PC-3 (cell line): Measurements from ENCODE around the gene DGKI. TPM values are rescaled to one million over a fixed set of nuclear protein-coding genes. Genes with fewer than 3 reads are reported as not detected.

Source experiments
- ATAC-seq: fragments of 200-7000 bp; cut with Tn5 transposase; 2 replicates; pipeline ENCODE4 v1.9.1; 2020; ENCODE audit warnings: mild to moderate bottlenecking, moderate library complexity
- BruUV-seq: library from RNA; stranded (reverse); fragments of 400-500 nt; replicated peaks from 2 replicates; lab custom pipeline; 2021; lab: Mats Ljungman, UMichigan
- CTCF ChIA-PET: fragments of 300-600 bp; sonication (Branson Sonifier 250); formaldehyde crosslinking; loops from one replicate; lab custom pipeline; 2022; ENCODE audit warnings: antibody characterized with exemption; lab: Charles Lee
- POLR2A ChIA-PET: fragments of 300-600 bp; sonication (Branson Sonifier 250); formaldehyde crosslinking; loops from one replicate; lab custom pipeline; 2022; ENCODE audit warnings: antibody characterized with exemption; ENCODE audit not compliant: unreplicated experiment; lab: Charles Lee
- DNase-seq: peaks from one replicate; pipeline ENCODE4 v3.0.0-alpha.2; 2015
- H2AFZ ChIP-seq: fragments of 300-600 bp; sonication (generic); 2 replicates; pipeline ENCODE4 v1.6.0; 2016; ENCODE audit warnings: antibody characterized with exemption, low read length
- H3F3A ChIP-seq: fragments of 300-600 bp; sonication (generic); one replicate; pipeline ENCODE4 v1.6.0; 2017; ENCODE audit warnings: antibody characterized with exemption, low read length, control low read depth, mild to moderate bottlenecking; ENCODE audit not compliant: unreplicated experiment
- H3K27ac ChIP-seq: fragments of 300-600 bp; sonication (generic); 2 replicates; pipeline ENCODE4 v1.5.1; 2016; ENCODE audit warnings: mild to moderate bottlenecking, low read length
- H3K27me3 ChIP-seq: fragments of 300-600 bp; sonication (generic); 2 replicates; pipeline ENCODE4 v1.6.1; 2016; ENCODE audit warnings: low read length, mixed read lengths
- H3K36me3 ChIP-seq: fragments of 300-600 bp; sonication (generic); 2 replicates; pipeline ENCODE4 v1.6.1; 2016; ENCODE audit warnings: low read depth, mixed run types, low read length, mixed read lengths
- H3K4me1 ChIP-seq: fragments of 300-600 bp; sonication (generic); 2 replicates; pipeline ENCODE4 v1.5.1; 2016; ENCODE audit warnings: low read length; ENCODE audit not compliant: insufficient read depth
- H3K4me2 ChIP-seq: fragments of 300-600 bp; sonication (generic); 2 replicates; pipeline ENCODE4 v1.6.0; 2016; ENCODE audit warnings: low read length
- H3K4me3 ChIP-seq: fragments of 300-600 bp; sonication (generic); 2 replicates; pipeline ENCODE4 v1.5.1; 2016; ENCODE audit warnings: mild to moderate bottlenecking, low read length, mixed read lengths
- H3K79me2 ChIP-seq: fragments of 300-600 bp; sonication (generic); 2 replicates; pipeline ENCODE4 v1.6.1; 2017; ENCODE audit warnings: low read length, mixed read lengths
- H3K9ac ChIP-seq: fragments of 300-600 bp; sonication (generic); 2 replicates; pipeline ENCODE4 v1.6.0; 2016; ENCODE audit warnings: mild to moderate bottlenecking, low read length
- H3K9me2 ChIP-seq: fragments of 300-600 bp; sonication (generic); replicated peaks from 2 replicates; pipeline ENCODE4 v1.6.1; 2016; ENCODE audit warnings: mixed run types, low read length, mixed read lengths
- H3K9me3 ChIP-seq: fragments of 300-600 bp; sonication (generic); 2 replicates; pipeline ENCODE4 v1.6.1; 2016; ENCODE audit warnings: low read length, mixed read lengths
- H4K20me1 ChIP-seq: fragments of 300-600 bp; sonication (generic); 2 replicates; pipeline ENCODE4 v1.6.1; 2016; ENCODE audit warnings: low read length, mixed read lengths
- EZH2 ChIP-seq: fragments of 300-600 bp; sonication (generic); IDR thresholded peaks from one replicate; pipeline ENCODE4 v1.6.1; 2017; ENCODE audit warnings: antibody characterized with exemption, mild to moderate bottlenecking, low read length; ENCODE audit not compliant: unreplicated experiment
- EZH2phosphoT487 ChIP-seq: fragments of 300-600 bp; sonication (generic); IDR thresholded peaks from 2 replicates; pipeline ENCODE4 v1.6.1; 2018; ENCODE audit warnings: mild to moderate bottlenecking, antibody characterized with exemption, low read length, borderline replicate concordance
- intact Hi-C: fragments of 100-400 bp; cut with micrococcal nuclease; formaldehyde crosslinking; loops from 2 replicates; pipeline ENCODE4 v1.9.0; 2023
- total RNA-seq: library from RNA; depleted of rRNA; stranded (reverse); fragments of >200 nt; gene quantifications from 2 replicates; pipeline ENCODE4 v1.2.3, GENCODE V29; 2014
- TF ChIP-seq, protein P1 (sequence below): fragments of 300-600 bp; sonication (generic); conservative IDR thresholded peaks from 2 replicates; pipeline ENCODE4 v1.5.1; 2017; ENCODE audit warnings: antibody characterized with exemption, low read depth, mild to moderate bottlenecking, low read length

DGKI gene
- total RNA-seq, 1 experiment from 2014 or later, result not detected

DNA sequence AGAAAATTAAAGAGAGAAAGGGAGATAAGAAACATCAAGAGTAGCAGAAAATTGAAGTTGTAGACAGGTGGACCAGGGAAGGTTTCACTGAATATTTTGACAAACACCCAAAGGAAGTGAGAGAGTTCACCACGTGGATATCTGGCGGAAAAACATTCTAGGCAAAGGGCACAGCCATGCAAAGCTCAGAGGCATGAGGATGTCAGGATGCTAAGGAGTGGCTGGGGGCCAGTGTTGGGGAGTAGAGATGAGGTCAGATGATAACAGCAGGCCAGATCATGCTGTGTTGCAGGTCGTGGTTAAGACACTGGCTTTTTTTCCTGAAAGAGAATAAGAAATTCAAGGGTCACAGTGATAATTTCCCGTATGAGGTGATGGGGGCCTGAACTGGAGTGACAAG is 181.9 kb downstream of the DGKI start:
- BruUV-seq, result no TSS peak
- intact Hi-C loops, result no loop called here
- Histone ChIP-seq H3K9ac (no peak overlapping the region), H3F3A (no peaks in the 10 kb centered on the region), H3K4me3 (no peak overlapping the region), H3K36me3 (no peaks in the 10 kb centered on the region), H3K27ac (no peak overlapping the region), H3K9me3 (no peaks in the 10 kb centered on the region), H3K27me3 (no peaks in the 10 kb centered on the region), H4K20me1 (no peaks in the 10 kb centered on the region), H3K4me2 (no peak overlapping the region), H3K4me1 (peaks cover 20% of the 10 kb centered on the region; the same call in 1 of the 2 replicates), H3K9me2 (no peaks in the 10 kb centered on the region), H3K79me2 (no peaks in the 10 kb centered on the region), H2AFZ (no peak overlapping the region)
- ChIA-PET POLR2A (no interaction called here), CTCF (no interaction called here)
- DNase-seq (no peak), ATAC-seq (no peak)
- TF ChIP-seq EZH2, result no peak
- TF ChIP-seq, protein P1, sequence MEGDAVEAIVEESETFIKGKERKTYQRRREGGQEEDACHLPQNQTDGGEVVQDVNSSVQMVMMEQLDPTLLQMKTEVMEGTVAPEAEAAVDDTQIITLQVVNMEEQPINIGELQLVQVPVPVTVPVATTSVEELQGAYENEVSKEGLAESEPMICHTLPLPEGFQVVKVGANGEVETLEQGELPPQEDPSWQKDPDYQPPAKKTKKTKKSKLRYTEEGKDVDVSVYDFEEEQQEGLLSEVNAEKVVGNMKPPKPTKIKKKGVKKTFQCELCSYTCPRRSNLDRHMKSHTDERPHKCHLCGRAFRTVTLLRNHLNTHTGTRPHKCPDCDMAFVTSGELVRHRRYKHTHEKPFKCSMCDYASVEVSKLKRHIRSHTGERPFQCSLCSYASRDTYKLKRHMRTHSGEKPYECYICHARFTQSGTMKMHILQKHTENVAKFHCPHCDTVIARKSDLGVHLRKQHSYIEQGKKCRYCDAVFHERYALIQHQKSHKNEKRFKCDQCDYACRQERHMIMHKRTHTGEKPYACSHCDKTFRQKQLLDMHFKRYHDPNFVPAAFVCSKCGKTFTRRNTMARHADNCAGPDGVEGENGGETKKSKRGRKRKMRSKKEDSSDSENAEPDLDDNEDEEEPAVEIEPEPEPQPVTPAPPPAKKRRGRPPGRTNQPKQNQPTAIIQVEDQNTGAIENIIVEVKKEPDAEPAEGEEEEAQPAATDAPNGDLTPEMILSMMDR, result no peak
- no peak for TF ChIP-seq EZH2phosphoT487

DNA sequence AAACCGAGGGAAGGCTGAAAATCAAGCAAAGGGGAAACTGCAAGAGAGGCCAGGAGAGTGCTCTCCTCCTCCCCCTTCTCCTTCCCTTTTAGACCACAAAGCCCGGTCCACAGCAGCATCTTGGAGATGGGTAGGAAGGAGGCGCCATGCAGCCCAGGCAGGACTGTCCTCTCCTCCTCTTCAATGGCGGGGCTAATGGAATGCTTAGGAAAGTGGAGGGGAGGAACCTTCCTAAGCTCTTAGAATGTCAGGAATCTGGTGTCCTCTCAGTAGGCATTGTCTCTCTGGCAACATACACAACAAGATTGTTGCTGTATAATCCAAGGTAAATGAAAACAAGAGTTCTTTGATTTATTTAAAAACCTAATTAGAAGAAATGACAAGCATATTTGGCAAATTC is 185.1 kb downstream of the DGKI start:
- BruUV-seq, result no TSS peak
- Histone ChIP-seq H3K36me3 (no peaks in the 10 kb centered on the region), H3K79me2 (no peaks in the 10 kb centered on the region), H3K27ac (no peak overlapping the region), H3K4me2 (no peak overlapping the region), H3K4me1 (no peaks in the 10 kb centered on the region), H3K27me3 (0 out of 2 replicates have a peak, but pooled peaks cover 5% of the 10 kb centered on the region), H3F3A (no peaks in the 10 kb centered on the region), H2AFZ (no peak overlapping the region), H3K9ac (no peak overlapping the region), H4K20me1 (no peaks in the 10 kb centered on the region), H3K9me3 (no peaks in the 10 kb centered on the region), H3K4me3 (no peak overlapping the region), H3K9me2 (no peaks in the 10 kb centered on the region)
- TF ChIP-seq EZH2phosphoT487 (no peak), EZH2 (no peak)
- TF ChIP-seq, protein P1, result no peak
- ATAC-seq (no peak), DNase-seq (no peak)
- POLR2A ChIA-PET, result no interaction called here
- CTCF ChIA-PET, result no interaction called here
- intact Hi-C loops, result no loop called here

DNA sequence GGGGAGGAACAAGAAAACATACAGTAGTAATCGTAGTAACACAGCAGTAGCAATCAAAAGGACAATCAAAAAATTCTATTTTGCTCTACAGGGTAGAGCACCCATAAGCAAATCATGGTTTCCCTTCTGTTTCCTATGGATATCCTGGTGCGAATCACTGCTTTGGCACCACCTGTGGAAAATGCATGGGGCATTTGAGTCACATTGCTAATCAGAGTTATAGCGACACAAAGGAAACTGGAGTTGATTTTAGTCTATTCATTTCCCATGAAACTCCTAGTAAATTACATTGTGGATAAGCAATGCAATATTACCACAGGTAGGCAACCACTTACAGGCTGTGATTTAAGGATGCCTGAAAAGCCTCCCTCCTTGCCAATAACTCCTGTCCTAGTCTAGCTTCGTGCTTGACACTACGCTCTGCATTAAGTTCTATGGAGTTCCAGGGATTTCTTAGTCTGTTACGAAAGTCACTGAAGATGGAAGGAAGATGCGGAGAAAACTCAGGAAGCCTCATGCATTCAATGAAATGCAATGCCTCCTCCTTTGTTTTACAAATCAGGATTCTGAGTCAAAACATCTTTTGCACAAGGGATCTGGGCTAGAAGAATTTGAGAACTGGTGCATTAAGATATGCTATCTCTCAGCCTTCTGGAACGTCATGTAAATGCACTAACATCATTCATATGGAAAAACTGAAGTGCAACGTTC is 188.4 kb downstream of the DGKI start:
- CTCF ChIA-PET, result no interaction called here

More for the DNA sequence above, 188.4 kb downstream of the DGKI start:
- TF ChIP-seq EZH2phosphoT487, result no peak
- TF ChIP-seq EZH2, result no peak
- TF ChIP-seq, protein P1, result no peak
- POLR2A ChIA-PET, result no interaction called here
- H3K36me3 ChIP-seq, result no peaks in the 10 kb centered on the region
- no peaks in the 10 kb centered on the region for H3F3A ChIP-seq
- H3K4me3 ChIP-seq, result no peak overlapping the region
- no peak overlapping the region for H3K27ac ChIP-seq
- H3K9ac ChIP-seq, result no peak overlapping the region
- H3K4me1 ChIP-seq, result peaks cover 6% of the 10 kb centered on the region; the same call in 1 of the 2 replicates
- no peak overlapping the region for H3K4me2 ChIP-seq
- intact Hi-C loops, result loop anchor here (5.0 kb wide), 1 partner anchor 224 kb away; no protein-coding TSS in a partner anchor
- H3K27me3 ChIP-seq, result 0 out of 2 replicates have a peak, but pooled peaks cover 5% of the 10 kb centered on the region
- DNase-seq (no peak), ATAC-seq (no peak)
- no peaks in the 10 kb centered on the region for H4K20me1 ChIP-seq
- no TSS peak for BruUV-seq
- no peak overlapping the region for H2AFZ ChIP-seq
- H3K9me3 ChIP-seq, result no peaks in the 10 kb centered on the region
- no peaks in the 10 kb centered on the region for H3K9me2 ChIP-seq
- H3K79me2 ChIP-seq, result no peaks in the 10 kb centered on the region
